Ishikawa (cell line): ENCODE measurements around the gene ENOX1.
A peak's percentile ranks its signal among the peaks of the same experiment; 100 is the strongest.

ENCODE experiments used
- CEBPB ChIP-seq: IDR thresholded peaks from 2 replicates; pipeline ENCODE4 v1.6.1; 2012
- CREB1 ChIP-seq: IDR thresholded peaks from 2 replicates; pipeline ENCODE4 v1.6.1; 2012; ENCODE audit warnings: low read depth
- EGR1 ChIP-seq: IDR thresholded peaks from 2 replicates; pipeline ENCODE4 v1.6.1; 2012
- EP300 ChIP-seq: IDR thresholded peaks from 2 replicates; pipeline ENCODE4 v1.6.1; 2012; ENCODE audit warnings: borderline replicate concordance
- FOXM1 ChIP-seq: IDR thresholded peaks from 2 replicates; pipeline ENCODE4 v1.6.1; 2012; ENCODE audit warnings: low read depth, borderline replicate concordance
- RAD21 ChIP-seq: IDR thresholded peaks from 2 replicates; pipeline ENCODE4 v1.6.1; 2012; ENCODE audit warnings: low read depth
- TAF1 ChIP-seq: IDR thresholded peaks from 2 replicates; pipeline ENCODE4 v1.6.1; 2012; ENCODE audit warnings: low read depth, mild to moderate bottlenecking
- TCF12 ChIP-seq: IDR thresholded peaks from 2 replicates; pipeline ENCODE4 v1.6.1; 2012; ENCODE audit warnings: low read depth
- TEAD4 ChIP-seq: IDR thresholded peaks from 2 replicates; pipeline ENCODE4 v1.6.1; 2012
- YY1 ChIP-seq: IDR thresholded peaks from 2 replicates; pipeline ENCODE4 v1.6.1; 2012; ENCODE audit warnings: low read depth
- ZBTB7A ChIP-seq: IDR thresholded peaks from 2 replicates; pipeline ENCODE4 v1.6.1; 2012; ENCODE audit warnings: low read depth
- TF ChIP-seq, protein P1 (sequence below): IDR thresholded peaks from 2 replicates; pipeline ENCODE4 v1.6.1; 2012
- TF ChIP-seq, protein P2 (sequence below): IDR thresholded peaks from 2 replicates; pipeline ENCODE4 v1.6.1; 2012
- TF ChIP-seq, protein P3 (sequence below): IDR thresholded peaks from 2 replicates; pipeline ENCODE4 v1.6.1; 2012; ENCODE audit warnings: low read depth, mild to moderate bottlenecking

DNA sequence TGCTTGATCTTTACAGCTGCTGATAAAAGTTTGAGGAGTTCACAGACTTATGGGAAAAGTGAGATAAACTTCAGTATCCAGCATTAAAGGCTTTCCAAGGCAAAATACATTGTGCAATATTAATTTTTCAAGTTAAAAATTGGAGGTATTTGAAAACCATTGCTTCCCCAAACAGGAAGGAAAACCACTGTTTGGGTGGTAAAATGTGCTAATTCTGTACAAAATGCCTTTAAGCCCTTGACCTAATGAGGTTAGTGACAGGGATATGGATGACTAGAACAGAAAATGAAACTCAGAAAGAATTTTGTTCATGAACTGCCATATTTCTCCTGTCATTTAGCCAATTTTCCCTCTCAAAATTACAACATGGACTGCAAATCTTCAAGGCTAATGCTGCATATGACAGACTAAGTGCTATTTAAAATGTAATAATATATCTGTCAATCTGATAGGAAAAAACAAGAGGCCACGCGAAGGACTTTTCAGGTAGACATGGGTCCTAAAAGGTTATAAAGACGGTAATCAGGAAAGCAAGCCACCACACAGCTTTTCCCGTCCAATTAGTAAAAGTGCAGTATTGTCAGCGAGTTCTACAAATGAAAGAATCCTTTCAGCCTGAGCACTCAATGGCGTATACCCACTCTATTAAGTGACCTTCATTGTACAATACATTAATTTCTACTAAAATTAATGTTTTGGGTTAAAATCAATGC lies 212.8 kb downstream of the ENOX1 start:
- TF ChIP-seq FOXM1 (no peak), EP300 (no peak), CEBPB (no peak), ZBTB7A (no peak), TAF1 (no peak), CREB1 (no peak), YY1 (no peak), RAD21 (no peak), EGR1 (no peak), TEAD4 (no peak), TCF12 (no peak)
- TF ChIP-seq, protein P1, sequence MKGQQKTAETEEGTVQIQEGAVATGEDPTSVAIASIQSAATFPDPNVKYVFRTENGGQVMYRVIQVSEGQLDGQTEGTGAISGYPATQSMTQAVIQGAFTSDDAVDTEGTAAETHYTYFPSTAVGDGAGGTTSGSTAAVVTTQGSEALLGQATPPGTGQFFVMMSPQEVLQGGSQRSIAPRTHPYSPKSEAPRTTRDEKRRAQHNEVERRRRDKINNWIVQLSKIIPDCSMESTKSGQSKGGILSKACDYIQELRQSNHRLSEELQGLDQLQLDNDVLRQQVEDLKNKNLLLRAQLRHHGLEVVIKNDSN = no peak
- TF ChIP-seq, protein P2, sequence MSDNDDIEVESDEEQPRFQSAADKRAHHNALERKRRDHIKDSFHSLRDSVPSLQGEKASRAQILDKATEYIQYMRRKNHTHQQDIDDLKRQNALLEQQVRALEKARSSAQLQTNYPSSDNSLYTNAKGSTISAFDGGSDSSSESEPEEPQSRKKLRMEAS = peak; percentile 10; the same call in 1 of the 2 replicates
- TF ChIP-seq, protein P3, sequence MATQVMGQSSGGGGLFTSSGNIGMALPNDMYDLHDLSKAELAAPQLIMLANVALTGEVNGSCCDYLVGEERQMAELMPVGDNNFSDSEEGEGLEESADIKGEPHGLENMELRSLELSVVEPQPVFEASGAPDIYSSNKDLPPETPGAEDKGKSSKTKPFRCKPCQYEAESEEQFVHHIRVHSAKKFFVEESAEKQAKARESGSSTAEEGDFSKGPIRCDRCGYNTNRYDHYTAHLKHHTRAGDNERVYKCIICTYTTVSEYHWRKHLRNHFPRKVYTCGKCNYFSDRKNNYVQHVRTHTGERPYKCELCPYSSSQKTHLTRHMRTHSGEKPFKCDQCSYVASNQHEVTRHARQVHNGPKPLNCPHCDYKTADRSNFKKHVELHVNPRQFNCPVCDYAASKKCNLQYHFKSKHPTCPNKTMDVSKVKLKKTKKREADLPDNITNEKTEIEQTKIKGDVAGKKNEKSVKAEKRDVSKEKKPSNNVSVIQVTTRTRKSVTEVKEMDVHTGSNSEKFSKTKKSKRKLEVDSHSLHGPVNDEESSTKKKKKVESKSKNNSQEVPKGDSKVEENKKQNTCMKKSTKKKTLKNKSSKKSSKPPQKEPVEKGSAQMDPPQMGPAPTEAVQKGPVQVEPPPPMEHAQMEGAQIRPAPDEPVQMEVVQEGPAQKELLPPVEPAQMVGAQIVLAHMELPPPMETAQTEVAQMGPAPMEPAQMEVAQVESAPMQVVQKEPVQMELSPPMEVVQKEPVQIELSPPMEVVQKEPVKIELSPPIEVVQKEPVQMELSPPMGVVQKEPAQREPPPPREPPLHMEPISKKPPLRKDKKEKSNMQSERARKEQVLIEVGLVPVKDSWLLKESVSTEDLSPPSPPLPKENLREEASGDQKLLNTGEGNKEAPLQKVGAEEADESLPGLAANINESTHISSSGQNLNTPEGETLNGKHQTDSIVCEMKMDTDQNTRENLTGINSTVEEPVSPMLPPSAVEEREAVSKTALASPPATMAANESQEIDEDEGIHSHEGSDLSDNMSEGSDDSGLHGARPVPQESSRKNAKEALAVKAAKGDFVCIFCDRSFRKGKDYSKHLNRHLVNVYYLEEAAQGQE = no peak
